Stimulated activated memory B cell treated with anti-CD40 and anti-IgM and Interleukin-4, amounts not matched to agents 10 μg/mL and 1 μg/mL and 100 μg/mL, for 72 hours (primary cell): ENCODE results near the gene CRYBB3.
"Not testable (repeated sequence)": the region's sequence is repeated elsewhere in the genome, so short reads cannot be mapped to it uniquely, and the experiment has no call there.

Source experiments
- ATAC-seq: fragments of 150-1000 bp; cut with Tn5 transposase; 2 replicates; pipeline ENCODE4 v1.10.0; 2021
- H3K27ac Mint-ChIP-seq: one replicate; pipeline ENCODE4 v1.8.0; 2022; ENCODE audit warnings: mild to moderate bottlenecking, mixed read lengths
- H3K27me3 Mint-ChIP-seq: one replicate; pipeline ENCODE4 v1.8.0; 2022; ENCODE audit warnings: mixed read lengths
- H3K36me3 Mint-ChIP-seq: one replicate; pipeline ENCODE4 v1.8.0; 2022; ENCODE audit warnings: mixed read lengths
- H3K4me1 Mint-ChIP-seq: one replicate; pipeline ENCODE4 v1.8.0; 2022; ENCODE audit warnings: mixed read lengths
- H3K4me3 Mint-ChIP-seq: one replicate; pipeline ENCODE4 v1.8.0; 2022; ENCODE audit warnings: mild to moderate bottlenecking, moderate library complexity, mixed read lengths
- H3K9me3 Mint-ChIP-seq: one replicate; pipeline ENCODE4 v1.8.0; 2022; ENCODE audit warnings: mixed read lengths

The CRYBB3 gene

DNA sequence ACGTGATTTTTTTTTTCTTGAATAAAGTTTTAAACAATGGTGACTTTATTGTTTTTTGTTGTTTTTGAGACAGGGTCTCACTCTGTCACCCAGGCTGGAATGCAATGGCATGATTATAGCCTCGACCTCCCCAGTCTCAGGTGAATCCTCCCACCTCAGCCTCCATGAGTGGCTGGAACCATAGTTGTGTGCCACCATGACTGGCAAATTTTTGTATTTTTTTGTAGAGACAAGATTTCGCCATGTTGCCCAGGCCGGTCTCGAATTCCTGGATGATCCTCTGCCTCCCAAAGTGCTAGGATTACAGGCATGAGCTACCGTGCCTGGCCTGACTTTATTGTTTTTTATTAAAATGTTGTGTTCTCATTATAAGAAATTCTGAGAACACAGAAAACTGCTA, 12.2 kb upstream of the CRYBB3 start:
- Mint-ChIP-seq H3K27ac (no peak overlapping the region), H3K9me3 (peaks cover 3% of the 10 kb centered on the region), H3K36me3 (no peaks in the 10 kb centered on the region), H3K4me3 (no peak overlapping the region), H3K27me3 (peaks cover 3% of the 10 kb centered on the region), H3K4me1 (no peaks in the 10 kb centered on the region)
- no peak for ATAC-seq

- peaks cover 3% of the 10 kb centered on the region for H3K9me3 Mint-ChIP-seq
- no peaks in the 10 kb centered on the region for H3K4me1 Mint-ChIP-seq
- no peak for ATAC-seq
- peaks cover 13% of the 10 kb centered on the region for H3K27me3 Mint-ChIP-seq
- no peak overlapping the region for H3K27ac Mint-ChIP-seq
- no peaks in the 10 kb centered on the region for H3K36me3 Mint-ChIP-seq
- no peak overlapping the region for H3K4me3 Mint-ChIP-seq
Observed at GRCh38 chr22:25192406-25192805, 7.3 kb upstream of the CRYBB3 start.

DNA sequence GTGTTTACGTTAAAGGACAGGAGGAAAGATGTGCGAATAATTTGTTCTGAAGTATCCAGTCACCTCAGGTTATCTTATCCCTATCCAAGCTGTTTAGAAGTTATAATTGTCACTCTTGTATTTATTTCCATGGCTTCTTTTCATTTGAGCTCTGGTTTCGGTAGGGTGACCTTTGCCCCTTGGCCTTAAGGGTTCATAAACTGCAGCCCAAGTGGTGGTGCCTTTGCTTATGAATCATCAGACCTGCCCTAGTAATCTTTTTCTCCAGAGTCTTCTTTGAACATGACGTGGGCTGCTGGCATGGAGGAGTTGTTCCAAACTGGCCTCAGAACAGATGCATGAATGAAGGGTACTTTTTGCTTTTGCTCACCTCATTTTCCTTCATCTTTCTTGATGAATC, 6.5 kb upstream of the CRYBB3 start:
- ATAC-seq, result no peak
- Mint-ChIP-seq H3K4me3 (no peak overlapping the region), H3K9me3 (peaks cover 3% of the 10 kb centered on the region), H3K27ac (no peak overlapping the region), H3K4me1 (no peaks in the 10 kb centered on the region), H3K27me3 (peaks cover 13% of the 10 kb centered on the region), H3K36me3 (no peaks in the 10 kb centered on the region)

DNA sequence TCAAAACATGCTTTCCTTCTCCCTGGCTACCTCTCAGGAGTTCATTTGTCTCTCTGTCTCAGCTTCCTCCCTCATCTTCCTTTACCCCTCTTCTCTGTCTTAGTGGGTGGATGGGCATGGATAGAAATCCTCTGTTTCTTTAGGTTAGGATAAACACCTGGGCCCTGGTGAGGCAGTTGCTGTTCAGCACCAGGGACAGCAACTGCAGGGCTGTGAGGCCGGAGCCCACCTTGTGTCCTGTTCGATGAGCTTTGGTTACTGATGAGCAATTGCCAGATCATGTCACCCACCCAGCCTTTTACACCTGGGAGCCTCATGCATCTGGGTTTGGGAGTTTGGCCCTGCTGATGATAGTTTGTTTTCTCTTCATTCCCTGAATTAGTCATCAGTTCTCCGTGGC, 6.1 kb upstream of the CRYBB3 start:
- H3K4me3 Mint-ChIP-seq, result no peak overlapping the region
- ATAC-seq, result no peak
- no peak overlapping the region for H3K27ac Mint-ChIP-seq
- H3K9me3 Mint-ChIP-seq, result peaks cover 3% of the 10 kb centered on the region
- peaks cover 13% of the 10 kb centered on the region for H3K27me3 Mint-ChIP-seq
- H3K36me3 Mint-ChIP-seq, result no peaks in the 10 kb centered on the region
- H3K4me1 Mint-ChIP-seq, result no peaks in the 10 kb centered on the region

- no peaks in the 10 kb centered on the region for H3K4me1 Mint-ChIP-seq
- peaks cover 13% of the 10 kb centered on the region for H3K27me3 Mint-ChIP-seq
- H3K4me3 Mint-ChIP-seq, result no peak overlapping the region
- no peaks in the 10 kb centered on the region for H3K36me3 Mint-ChIP-seq
- no peaks in the 10 kb centered on the region for H3K9me3 Mint-ChIP-seq
- no peak overlapping the region for H3K27ac Mint-ChIP-seq
- no peak for ATAC-seq
Observed at GRCh38 chr22:25196326-25196725, 3.3 kb upstream of the CRYBB3 start.

DNA sequence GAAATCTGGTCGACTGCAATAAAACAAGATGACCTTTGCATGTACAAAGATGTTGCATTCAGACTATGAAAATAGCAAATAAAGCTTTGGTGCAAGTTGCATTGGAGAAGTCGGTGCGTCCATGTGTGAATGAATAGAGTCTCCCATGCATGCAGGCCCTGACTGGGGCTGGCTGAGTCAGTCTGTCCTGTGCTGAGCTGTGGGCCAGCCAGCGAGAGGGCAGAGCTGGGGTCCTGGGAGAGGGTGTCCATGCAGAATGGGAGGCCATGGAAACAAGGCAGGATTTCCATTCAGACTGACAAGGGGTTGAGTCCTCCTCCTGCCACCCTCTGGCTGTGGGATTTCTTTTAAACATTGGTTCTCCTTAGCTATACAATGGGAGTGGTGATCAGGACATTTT, 2.3 kb upstream of the CRYBB3 start:
- no peaks in the 10 kb centered on the region for H3K4me1 Mint-ChIP-seq
- H3K4me3 Mint-ChIP-seq, result no peak overlapping the region
- H3K27me3 Mint-ChIP-seq, result peaks cover 18% of the 10 kb centered on the region
- H3K36me3 Mint-ChIP-seq, result no peaks in the 10 kb centered on the region
- no peak overlapping the region for H3K27ac Mint-ChIP-seq
- ATAC-seq, result no peak
- H3K9me3 Mint-ChIP-seq, result no peaks in the 10 kb centered on the region

DNA sequence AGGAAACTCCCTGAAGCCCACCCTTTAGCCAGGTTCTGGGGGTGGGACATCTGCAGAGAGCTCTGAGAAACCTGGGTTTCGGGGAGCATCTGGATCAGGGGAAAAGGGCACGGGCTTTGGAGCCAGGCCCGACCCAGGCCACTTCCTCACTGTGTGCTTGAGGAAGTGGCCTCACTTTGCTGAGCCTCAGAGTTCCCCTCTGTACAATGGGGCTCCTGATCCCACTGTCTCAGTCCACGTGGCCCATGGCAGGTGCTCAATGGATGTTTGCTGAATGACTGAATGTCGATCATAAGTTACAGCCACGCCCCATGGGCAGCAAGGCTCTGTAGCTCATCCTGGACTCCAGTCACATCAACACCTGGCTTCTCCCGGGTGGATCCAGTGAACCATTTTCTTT, 1.3 kb downstream of the CRYBB3 start:
- Mint-ChIP-seq H3K27ac (no peak overlapping the region), H3K27me3 (peaks cover 21% of the 10 kb centered on the region), H3K4me3 (no peak overlapping the region), H3K36me3 (no peaks in the 10 kb centered on the region), H3K9me3 (no peaks in the 10 kb centered on the region), H3K4me1 (no peaks in the 10 kb centered on the region)
- ATAC-seq, result no peak

DNA sequence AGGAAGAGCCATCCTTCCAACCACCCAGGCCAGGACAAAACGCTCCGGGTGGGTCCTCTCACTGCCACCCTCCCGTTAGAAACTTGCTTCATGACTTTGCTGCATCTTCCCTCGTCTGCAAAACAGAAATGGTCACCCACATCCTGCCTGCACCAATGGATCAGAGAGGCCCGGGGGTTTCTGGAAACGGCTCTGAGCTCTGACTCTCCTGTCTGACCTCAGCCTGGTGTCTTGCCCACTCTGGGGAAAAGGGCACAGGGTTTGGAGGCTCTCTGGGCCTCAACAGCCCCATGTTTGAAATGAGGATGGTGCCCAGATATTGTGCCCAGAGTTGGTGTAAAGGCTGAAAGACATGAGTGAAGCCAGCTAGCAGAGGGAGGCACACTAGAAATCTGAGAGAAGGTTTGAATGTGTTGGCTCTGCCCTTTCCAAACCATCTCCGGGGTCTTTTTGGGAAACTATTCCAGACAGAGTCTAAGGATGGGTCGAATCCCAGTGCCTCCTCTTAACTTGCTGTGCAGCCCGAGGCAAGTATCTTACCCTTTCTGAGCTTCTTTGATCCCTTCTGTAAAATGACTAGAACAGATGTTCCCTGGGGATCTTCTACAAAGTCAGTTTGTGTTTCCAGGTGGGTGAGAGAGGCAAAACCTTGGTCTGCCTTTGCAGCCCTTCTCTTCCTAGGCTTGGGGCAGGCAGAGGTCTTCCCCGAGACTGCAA, 2.1 kb downstream of the CRYBB3 start:
- no peak for ATAC-seq
- Mint-ChIP-seq H3K4me3 (no peak overlapping the region), H3K9me3 (no peaks in the 10 kb centered on the region), H3K36me3 (no peaks in the 10 kb centered on the region), H3K4me1 (no peaks in the 10 kb centered on the region), H3K27me3 (peaks cover 13% of the 10 kb centered on the region), H3K27ac (no peak overlapping the region)

GRCh38 chr22:25202290-25202921, 2.7 kb downstream of the CRYBB3 start:
- Mint-ChIP-seq H3K4me3 (no peak overlapping the region), H3K4me1 (no peaks in the 10 kb centered on the region), H3K27ac (no peak overlapping the region), H3K27me3 (peaks cover 9% of the 10 kb centered on the region), H3K9me3 (no peaks in the 10 kb centered on the region), H3K36me3 (no peaks in the 10 kb centered on the region)
- no peak for ATAC-seq

DNA sequence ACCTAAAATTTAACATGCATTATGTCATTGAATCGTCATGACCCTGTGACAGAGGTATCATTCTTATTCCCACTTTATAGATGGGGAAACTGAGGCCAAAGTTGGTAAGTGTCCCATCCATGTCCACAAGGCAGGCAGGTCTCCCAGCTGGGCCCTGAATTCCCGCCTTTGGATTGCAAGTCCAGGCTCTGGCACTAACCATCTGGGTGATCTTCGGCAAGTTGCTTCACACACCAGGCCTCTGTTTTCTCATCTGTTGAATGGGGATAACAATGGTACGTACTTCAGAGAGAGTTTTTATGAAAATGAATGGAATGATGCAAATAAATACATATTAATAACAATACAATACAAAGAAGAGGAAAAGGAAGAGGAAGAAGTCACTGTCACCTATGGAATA, 3.4 kb downstream of the CRYBB3 start:
- H3K27ac Mint-ChIP-seq, result no peak overlapping the region
- no peak overlapping the region for H3K4me3 Mint-ChIP-seq
- no peak for ATAC-seq
- H3K27me3 Mint-ChIP-seq, result peaks cover 15% of the 10 kb centered on the region
- H3K36me3 Mint-ChIP-seq, result no peaks in the 10 kb centered on the region
- H3K4me1 Mint-ChIP-seq, result no peaks in the 10 kb centered on the region
- peaks cover 5% of the 10 kb centered on the region for H3K9me3 Mint-ChIP-seq

GRCh38 chr22:25204547-25204946, 4.9 kb downstream of the CRYBB3 start:
- ATAC-seq, H3K27ac Mint-ChIP-seq, H3K4me3 Mint-ChIP-seq, H3K4me1 Mint-ChIP-seq, H3K9me3 Mint-ChIP-seq, H3K36me3 Mint-ChIP-seq: not testable (repeated sequence)
- peaks cover 25% of the 10 kb centered on the region for H3K27me3 Mint-ChIP-seq

- Mint-ChIP-seq H3K27me3 (peaks cover 26% of the 10 kb centered on the region), H3K4me3 (no peak overlapping the region)
Observed at GRCh38 chr22:25205847-25206246, 6.2 kb downstream of the CRYBB3 start.

GRCh38 chr22:25206998-25207397, 7.3 kb downstream of the CRYBB3 start:
- ATAC-seq, result no peak
- Mint-ChIP-seq H3K9me3 (peaks cover 5% of the 10 kb centered on the region), H3K4me3 (no peak overlapping the region), H3K27me3 (peaks cover 25% of the 10 kb centered on the region), H3K4me1 (no peaks in the 10 kb centered on the region), H3K27ac (no peak overlapping the region), H3K36me3 (no peaks in the 10 kb centered on the region)

More at GRCh38 chr22:25205847-25206246, 6.2 kb downstream of the CRYBB3 start:
- no peaks in the 10 kb centered on the region for H3K4me1 Mint-ChIP-seq
- H3K36me3 Mint-ChIP-seq, result no peaks in the 10 kb centered on the region
- H3K9me3 Mint-ChIP-seq, result peaks cover 5% of the 10 kb centered on the region
- ATAC-seq, result no peak
- H3K27ac Mint-ChIP-seq, result no peak overlapping the region

- no peak for ATAC-seq
- no peaks in the 10 kb centered on the region for H3K36me3 Mint-ChIP-seq
- peaks cover 18% of the 10 kb centered on the region for H3K27me3 Mint-ChIP-seq
- no peak overlapping the region for H3K27ac Mint-ChIP-seq
- no peaks in the 10 kb centered on the region for H3K4me1 Mint-ChIP-seq
- peaks cover 5% of the 10 kb centered on the region for H3K9me3 Mint-ChIP-seq
- no peak overlapping the region for H3K4me3 Mint-ChIP-seq
Observed at GRCh38 chr22:25207553-25208157, 8.0 kb downstream of the CRYBB3 start.

- H3K4me1 Mint-ChIP-seq, result no peaks in the 10 kb centered on the region
- H3K9me3 Mint-ChIP-seq, result peaks cover 5% of the 10 kb centered on the region
- ATAC-seq, result no peak
- peaks cover 18% of the 10 kb centered on the region for H3K27me3 Mint-ChIP-seq
- no peak overlapping the region for H3K4me3 Mint-ChIP-seq
- H3K27ac Mint-ChIP-seq, result no peak overlapping the region
- H3K36me3 Mint-ChIP-seq, result no peaks in the 10 kb centered on the region
Observed at GRCh38 chr22:25208328-25208727, 8.7 kb downstream of the CRYBB3 start.
